Left forelimb (tissue), 1 donor: ENCODE results near the gene PMCH.
"Not testable (repeated sequence)": the region's sequence is repeated elsewhere in the genome, so short reads cannot be mapped to it uniquely, and the experiment has no call there.

ENCODE experiments used
- DNase-seq: peaks from one replicate; pipeline ENCODE4 v3.0.0-alpha.2; 2018; ENCODE audit warnings: low spot score

Gene PMCH, protein sequence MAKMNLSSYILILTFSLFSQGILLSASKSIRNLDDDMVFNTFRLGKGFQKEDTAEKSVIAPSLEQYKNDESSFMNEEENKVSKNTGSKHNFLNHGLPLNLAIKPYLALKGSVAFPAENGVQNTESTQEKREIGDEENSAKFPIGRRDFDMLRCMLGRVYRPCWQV

DNA sequence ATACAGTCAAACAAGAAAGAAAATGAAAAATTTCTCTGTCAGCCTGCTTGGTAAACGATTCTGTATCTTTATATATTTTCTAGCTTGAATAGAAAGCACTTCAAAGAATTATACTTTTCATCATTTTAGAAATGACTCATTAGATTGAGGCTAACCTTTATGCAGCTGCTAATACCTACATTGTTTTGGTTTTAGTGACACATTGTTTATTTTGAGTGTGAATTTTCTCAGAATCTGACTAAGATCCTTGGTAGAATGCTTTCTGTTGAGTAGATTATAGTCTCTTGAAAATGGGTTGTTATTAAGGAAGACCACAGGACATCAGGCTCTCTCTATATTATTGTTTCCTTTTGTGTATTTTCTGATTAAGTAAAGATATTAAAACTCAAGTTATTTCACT, at the start of gene PMCH:
Gene PMCH, minus strand, starts transcription at position 45 of the 400 bp plus-strand sequence. CDS start 63 bp downstream, outside the sequence.
- DNase-seq = no peak

DNA sequence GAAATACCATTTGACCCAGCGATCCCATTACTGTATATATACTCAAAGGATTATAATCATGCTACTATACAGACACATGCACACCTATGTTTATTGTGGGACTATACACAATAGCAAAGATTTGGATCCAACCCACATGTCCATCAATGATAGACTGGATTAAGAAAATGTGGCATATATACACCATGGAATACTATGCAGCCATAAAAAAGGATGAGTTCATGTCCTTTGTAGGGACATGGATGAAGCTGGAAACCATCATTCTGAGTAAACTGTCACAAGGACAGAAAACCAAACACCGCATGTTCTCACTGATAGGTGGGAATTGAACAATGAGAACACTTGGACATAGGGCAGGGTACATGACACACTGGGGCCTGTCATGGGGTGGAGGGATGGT, 43.2 kb upstream of the PMCH start:
- DNase-seq = not testable (repeated sequence)

DNA sequence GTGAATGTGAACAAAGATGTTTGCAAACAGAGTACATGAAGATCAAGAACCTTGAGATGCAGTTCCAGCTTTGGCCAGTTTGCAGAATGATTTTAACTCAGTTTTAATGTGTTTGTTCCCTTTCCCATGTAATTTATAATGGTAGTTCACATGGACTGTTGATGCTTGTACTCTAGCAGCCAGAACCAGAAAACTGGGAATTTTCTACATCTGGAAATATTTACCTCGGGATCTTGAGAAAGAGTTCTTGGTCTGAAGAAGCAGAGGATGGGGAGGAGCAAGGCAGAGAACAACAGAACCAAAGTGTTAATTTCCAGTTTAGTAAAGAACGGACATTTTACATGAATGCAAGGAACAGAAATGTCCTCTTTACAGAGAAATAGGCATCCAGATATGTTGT, 37.0 kb upstream of the PMCH start:
- no peak for DNase-seq

DNA sequence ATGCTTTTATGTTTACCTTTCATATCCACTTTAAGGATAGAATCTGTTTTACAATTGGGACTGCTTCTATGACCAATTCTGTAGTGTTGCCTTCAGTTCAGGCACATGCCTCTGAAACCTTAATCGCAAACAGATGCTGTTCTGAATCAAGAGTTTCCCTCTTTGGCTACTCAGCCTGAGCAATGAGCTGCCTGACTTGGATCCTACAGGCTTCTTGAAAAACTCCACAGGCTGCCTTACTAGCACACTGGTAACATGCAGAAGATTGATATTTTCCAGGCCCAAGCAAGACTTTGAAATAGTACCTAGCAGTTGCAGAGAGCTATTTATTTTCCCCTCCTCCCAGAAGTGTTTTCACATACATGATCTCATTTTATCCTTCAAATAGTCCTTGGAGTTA, 34.8 kb upstream of the PMCH start:
- no peak for DNase-seq

DNA sequence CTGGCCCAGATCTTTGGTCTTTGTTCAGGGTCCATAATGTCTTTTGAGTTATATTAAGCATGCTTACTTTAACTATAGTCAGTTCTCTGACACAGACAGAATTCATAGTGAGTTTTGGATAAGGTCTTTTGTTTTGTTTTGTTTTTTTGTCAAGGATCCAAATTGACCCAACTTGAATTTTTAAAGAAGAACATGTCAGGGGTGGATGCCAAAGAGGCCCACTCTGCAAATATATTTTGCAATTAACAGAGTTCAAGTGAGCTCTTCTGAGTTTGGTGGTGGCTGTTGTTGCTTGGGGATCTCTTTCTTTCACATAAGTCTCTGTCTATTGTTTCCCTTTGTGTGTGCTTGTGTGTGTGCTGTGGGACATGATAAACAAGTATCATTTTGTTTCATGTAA, 34.4 kb upstream of the PMCH start:
- DNase-seq = no peak

DNA sequence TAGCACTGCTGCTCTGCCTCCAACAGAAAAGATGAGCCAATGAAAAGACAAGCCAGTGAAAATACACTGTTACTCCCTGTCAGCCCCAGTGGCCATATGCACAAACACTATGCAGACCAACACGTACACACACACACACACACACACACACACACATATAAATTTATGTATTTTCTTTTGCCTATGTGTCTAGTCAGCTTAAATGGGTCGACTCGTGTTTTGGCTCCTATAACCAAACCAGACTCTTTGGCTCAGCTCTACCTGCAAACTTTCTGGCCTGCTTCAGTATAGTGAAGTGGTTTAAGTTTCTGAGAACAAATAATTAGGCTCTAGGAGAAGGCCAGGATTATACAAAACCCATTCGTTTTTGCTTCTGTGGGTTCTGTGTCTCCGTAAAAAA, 30.3 kb upstream of the PMCH start:
- DNase-seq = no peak

DNA sequence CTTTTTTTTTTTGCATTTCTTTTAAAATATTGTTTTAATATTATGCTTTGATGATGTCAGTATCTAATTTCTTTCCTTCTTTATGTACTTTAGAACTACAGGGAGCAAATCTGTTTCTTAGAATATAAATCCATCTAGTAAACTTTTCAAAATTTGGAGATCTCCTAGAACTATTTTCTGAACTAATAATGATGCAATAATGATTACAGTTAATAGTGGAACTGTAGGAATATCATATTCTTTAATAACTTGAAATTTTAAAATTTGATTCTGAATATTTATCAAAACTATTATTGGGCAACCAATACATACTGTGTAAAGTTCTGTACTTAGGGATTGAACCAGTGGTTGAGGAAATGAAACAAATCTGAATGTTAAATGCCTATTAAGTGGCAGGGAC, 23.1 kb upstream of the PMCH start:
- no peak for DNase-seq

DNA sequence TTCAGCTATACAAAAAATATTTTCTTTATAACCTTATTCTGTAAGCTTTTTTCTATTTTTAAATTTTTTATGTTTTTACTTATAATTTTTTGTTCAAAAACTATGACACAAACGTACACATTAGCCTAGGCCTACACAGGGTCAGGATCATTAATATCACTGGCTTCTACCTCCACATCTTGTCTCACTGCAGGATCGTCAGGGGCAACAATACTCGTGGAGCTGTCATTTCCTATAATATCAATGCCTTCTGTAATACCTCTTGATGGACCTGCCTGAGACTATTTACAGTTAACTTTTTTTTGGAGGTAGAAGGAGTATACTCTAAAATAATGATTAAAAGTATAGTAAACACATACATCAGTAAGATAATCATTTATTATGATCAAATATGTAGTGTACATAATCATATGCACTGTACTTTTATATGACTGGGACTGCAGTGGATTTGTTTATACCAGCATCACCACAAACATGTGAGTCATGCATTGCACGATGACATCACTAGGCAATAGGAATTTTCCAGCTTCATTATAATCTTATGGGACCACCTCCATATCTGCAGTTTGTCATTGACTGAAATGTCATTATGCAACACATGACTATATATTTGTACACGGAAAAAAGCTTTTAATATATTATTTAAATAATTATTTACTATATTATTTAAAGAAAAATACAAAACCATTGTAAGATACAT, 18.5 kb upstream of the PMCH start:
- no peak for DNase-seq

DNA sequence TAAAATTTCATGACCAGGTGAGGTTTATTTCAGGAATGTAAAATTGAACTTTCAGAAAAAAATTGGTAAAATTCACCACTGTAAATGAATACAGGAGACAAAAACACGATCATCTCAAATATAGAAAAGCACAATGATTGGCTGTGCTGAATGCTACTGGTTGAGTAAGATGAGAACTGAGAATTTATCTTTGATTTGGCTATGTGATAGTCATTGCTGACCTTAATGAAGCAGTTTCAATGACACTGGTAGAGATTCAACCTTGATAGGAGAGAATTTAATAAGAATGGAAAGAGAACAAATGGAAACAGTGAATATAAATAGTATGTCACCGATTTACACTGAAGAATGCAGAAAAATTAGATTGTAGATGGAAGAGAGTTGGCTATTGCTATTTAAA, 6.4 kb upstream of the PMCH start:
- no peak for DNase-seq

DNA sequence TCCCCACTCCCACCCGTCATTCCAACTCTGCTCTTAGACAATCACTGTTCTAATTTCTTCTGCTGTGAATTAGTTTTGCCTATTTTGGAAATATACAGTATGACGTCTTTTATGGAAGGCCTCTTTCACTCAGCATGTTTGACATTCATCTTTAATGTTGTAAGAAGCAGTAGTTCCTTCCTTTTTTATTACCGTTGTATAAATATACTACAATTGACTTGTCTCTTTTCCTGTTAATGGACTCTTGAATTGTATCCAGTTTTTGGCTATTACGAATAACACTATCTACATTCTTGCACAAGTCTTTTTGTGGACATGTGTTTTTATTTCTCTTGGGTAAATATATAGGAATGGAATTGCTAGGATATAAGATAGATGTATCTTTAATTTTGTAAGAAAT, 4.9 kb upstream of the PMCH start:
- DNase-seq = no peak

DNA sequence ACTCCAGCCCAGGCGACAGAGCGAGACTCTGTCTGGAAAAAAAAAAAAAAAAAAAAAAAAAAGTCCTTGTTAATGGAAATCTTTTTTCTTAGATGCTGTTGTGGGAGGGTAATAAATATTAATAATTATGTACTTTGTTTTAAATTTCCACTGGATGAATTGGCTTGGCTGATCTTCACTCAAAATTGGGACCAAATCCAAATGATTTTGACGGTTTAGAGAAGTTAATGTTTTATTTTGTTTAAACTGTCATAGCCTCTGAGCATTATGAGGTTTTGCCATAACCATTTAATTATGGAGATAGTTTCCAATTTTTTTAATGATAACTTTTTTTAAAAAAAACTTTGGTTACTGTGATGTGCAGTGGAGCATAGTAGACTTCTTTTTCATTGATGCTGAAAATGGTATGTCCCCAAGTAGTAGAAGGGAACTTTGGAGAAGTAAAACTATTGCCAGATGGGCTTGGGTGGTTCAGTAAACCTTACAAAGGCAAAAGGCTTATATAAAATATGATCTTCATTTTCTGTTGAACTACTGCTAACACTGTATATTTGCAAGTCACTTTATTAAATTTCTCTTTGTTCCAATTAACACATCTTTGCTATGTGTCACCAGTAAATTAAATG, 3.9 kb upstream of the PMCH start:
- DNase-seq = no peak

DNA sequence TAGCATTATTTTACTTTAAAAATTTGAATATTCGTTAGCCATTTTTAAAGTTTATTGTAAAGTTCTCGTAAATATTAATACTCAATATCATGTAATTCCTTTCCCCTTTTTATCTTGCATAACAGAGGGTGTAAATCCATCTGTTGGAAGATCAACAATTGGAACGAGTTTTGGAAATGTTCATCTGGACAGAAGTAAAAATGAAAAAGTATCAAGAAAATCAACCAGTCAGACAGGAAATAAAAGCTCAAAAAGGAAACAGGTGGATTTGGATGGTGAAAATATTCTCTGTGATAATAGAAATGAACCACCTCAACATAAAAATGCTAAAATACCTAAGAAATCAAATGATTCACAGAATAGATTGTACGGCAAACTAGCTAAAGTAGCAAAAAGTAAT, 1.8 kb downstream of the PMCH start:
- no peak for DNase-seq

DNA sequence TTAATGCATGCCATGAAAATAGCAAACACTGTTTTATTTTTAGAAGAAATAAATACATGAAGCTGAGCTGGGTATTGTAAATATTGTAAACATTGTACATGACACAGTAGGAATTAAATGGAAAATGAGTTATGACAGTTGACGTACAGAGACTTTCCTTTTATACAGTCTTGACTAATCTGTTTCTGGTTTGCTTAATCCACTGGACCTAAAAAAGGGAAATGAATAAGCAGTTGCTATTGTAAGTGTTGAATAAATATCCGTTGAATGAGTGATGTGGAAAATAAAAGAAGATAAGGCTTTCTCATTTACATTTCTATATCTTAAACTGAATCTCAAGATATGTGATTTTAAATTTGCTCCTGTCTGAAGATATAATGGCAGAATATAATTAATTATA, 15.0 kb downstream of the PMCH start:
- DNase-seq = no peak

DNA sequence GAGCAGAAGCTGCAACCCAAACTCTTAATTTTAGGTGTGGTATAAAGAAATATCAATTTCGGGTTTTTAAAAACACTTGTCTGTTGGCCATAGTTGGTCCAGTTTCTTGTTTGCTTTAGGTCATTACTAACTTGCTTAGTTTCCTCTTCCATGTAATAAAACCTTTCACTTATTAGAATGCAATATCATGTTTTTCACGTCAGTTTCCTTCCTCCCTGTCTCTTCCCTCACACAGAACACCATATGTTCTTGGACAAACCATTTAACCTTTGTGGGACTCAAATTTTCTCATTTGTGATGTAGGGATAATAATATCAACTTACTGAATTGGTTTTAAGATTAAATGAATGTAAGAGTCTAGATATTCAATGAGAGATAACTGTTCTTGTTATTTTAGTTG, 22.9 kb downstream of the PMCH start:
- DNase-seq = no peak

DNA sequence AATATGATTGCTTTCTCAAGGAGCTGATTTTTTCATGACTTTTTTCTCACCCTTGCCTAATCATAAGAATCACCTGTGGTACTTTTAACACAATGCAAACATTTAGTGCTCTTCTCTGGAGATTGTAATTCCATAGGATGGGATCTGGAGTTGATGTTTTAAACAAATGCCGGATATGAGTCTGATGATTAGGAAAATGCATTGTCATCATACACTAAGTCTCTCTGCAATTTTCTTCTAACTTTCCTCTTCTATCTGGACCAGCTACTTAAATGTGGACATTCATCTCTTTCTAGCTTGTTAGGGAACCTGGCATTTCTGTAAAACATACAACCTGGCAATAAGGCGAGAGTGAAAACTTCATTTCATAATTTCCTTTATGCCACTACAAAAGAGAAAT, 23.5 kb downstream of the PMCH start:
- DNase-seq = no peak

DNA sequence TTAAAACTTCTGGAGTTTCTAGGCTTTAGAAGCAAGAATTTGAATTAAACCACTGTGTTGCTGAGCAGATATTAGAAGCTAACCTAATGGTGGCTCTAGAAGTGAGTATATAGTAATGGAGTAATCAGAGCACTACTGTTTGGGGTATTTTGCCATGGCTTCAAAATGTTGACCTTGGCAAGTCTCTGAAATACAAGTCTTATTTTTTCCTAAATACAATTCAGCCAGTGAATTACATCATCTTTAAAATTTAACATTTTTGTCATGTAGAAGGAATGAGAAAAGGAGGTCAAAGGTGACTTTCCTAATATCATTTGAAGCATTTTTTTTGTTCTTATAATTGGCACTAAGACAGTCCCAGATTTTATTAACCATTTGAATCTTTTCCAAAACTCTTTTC, 25.2 kb downstream of the PMCH start:
- DNase-seq = no peak

DNA sequence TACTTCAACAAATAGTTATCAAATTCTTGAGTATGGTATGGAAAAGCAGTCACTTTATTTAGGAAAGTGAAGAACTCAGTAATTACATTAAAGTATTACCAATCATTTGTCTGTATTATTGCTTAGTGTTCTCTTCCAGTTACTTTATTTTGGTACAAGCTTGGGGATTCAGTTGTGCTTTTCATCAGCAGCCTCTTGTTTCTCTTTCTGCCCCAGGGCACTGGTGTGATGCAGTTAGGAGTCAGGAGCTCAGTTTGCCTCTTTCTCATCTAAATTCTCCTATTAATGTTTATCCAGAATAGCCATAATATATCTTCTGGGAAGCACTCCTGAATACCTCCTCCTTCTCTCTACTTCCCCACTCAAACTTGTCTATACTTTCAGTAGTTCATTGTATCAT, 25.7 kb downstream of the PMCH start:
- no peak for DNase-seq

DNA sequence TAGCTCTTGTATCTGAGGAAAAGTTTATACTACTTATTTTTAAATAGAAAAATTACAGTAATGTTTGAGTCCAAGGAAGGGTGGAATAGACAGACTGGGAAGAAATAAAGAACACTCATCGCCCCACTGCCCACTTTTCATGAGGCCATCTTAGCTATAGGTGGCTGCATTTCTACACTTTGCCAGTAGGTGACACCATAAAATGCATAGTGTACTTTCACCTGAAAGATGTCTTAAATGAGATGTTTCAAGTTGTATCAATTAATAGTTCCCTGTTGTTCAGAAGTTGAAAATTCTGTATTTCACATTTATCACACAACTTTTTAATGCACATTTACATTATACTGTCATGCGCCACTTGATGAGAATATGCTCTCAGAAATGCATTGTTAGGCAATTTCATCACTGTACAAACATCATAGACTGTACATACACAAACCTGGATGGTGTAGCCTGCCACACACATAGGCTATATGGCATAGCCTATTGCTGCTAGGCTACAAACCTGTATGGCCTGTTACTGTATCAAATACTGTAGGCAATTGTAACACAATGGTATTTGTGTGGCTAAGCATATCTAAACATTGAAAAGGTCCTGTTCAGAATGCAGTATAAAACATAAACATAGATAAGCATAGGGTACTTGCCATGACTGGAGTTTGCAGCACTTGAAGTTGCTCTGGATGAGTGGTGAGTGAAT, 27.6 kb downstream of the PMCH start:
- DNase-seq = no peak

DNA sequence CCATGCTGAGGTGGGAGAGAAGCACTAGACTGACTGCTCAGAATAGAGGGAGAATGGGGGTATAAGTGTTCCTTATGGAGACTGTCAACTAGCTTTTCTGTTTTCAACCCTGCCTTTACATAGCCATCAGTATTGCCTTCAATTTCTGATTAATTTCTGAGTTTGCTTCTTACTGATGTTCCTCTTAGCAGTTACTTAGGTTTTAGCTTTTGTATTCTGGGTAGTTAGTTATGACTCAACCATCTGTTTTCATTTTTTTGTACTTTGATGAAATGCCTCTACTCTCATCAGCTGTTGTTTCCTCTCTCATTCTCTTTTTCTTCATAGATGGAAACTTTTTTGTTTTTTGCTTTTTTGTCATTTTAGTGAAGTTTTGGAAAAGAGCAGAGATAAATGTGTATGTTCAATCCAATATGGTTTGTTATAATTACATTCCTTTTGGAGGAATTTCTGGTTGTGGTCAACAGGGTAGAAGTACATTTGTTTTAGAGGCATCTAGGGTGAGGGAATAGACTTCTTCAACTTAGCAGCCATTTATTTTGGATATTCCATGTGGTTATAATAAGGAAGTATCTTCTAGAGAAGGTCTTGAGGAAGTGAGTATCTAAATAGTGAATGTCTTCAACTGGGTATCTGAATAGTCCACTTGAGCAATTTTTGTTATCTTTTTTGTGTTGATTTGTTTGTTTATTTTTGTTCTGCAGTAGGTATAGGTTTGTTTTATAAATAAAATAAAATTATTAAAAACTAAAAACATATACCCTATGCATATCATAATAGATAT, 29.6 kb downstream of the PMCH start:
- no peak for DNase-seq

DNA sequence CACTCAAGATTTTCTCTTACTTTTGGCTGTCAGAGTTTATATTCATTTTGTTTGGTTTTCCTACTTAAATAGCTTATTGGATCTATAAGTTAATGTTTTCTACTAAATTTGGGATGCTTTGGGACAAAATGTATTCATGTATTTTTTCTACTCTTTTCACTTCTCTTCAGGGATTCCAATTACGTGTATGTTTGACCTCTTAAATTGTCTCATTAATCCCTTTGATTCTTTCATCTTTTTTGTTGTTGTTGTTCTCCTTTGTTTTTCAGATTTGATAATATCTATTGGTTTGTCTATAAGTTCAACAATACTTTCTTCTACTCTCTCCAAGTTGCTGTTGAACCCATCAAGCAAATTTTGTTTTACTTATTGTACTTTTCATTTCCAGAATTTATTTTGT, 34.2 kb downstream of the PMCH start:
- no peak for DNase-seq

DNA sequence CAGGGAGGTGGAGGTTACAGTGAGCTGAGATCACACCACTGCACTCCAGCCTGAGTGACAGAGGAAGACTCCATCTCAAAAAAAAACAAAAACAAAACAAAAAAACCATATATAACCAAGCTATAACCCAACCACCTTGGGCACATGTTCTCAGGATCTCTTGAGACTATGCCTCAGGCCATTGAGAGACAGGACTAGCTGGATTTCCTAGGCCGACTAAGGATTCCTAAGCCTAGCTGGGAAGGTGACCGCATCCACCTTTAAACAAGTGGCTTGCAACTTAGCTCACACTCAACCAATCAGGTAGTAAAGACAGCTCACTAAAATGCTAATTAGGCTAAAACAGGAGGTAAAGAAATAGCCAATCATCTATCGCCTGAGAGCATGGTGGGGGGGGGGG, 42.4 kb downstream of the PMCH start:
- DNase-seq = not testable (repeated sequence)

DNA sequence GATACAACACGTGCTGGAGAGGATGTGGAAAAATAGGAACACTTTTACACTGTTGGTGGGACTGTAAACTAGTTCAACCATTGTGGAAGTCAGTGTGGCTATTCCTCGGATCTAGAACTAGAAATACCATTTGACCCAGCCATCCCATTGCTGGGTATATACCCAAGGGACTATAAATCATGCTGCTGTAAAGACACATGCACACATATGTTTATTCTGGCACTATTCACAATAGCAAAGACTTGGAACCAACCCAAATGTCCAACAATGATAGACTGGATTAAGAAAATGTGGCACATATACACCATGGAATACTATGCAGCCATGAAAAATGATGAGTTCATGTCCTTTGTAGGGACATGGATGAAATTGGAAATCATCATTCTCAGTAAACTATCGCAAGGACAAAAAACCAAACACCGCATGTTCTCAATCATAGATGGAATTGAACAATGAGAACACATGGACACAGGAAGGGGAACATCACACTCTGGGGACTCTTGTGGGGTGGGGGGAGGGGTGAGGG, 50.5 kb downstream of the PMCH start:
- not testable (repeated sequence) for DNase-seq
